Right lung (tissue), 5 donors: ENCODE results near the gene TMX2. TPM values are rescaled to one million over a fixed set of nuclear protein-coding genes. Genes with fewer than 3 reads are reported as not detected.

Source experiments
- polyA plus RNA-seq, 5 donors: library from polyadenylated mRNA; unstranded; fragments of 120-200 nt; gene quantifications; one replicate each; pipeline versions ENCODE4 v1.2.1 to v1.2.3, GENCODE V29; 2013; ENCODE audit warnings: inconsistent platforms in 1 of 5, low replicate concordance in 1 of 5; ENCODE audit not compliant: insufficient read length in 5 of 5, insufficient read depth in 1 of 5

TMX2 gene
- polyA plus RNA-seq, 5 donors = 94.4 to 98.6 (median 98.4) TPM

Other genes with a start within 250 kb of the TMX2 start
- 10 to 100 TPM; 11.6 to 18.5 (median 16.7) TPM for gene SLC43A1, start 196.9 kb upstream of the TMX2 start, polyA plus RNA-seq
- gene TIMM10, start 181.8 kb upstream of the TMX2 start, polyA plus RNA-seq = 10 to 100 TPM; 33.3 to 42.0 (median 39.0) TPM
- 1 to 10 TPM in 1 of 5 donors, under 1 TPM in 4; 0.48 to 9.2 (median 0.59) TPM for gene SMTNL1, start 175.0 kb upstream of the TMX2 start, polyA plus RNA-seq
- 10 to 100 TPM; 59.0 to 78.7 (median 60.9) TPM for gene UBE2L6, start 144.9 kb upstream of the TMX2 start, polyA plus RNA-seq
- gene SERPING1, start 114.9 kb upstream of the TMX2 start, polyA plus RNA-seq = 100 to 1,000 TPM; 172 to 210 (median 183) TPM
- gene YPEL4, start 62.7 kb upstream of the TMX2 start, polyA plus RNA-seq = 1 to 10 TPM; 4.2 to 8.0 (median 6.5) TPM
- gene CLP1, start 54.8 kb upstream of the TMX2 start, polyA plus RNA-seq = 10 to 100 TPM; 12.1 to 16.0 (median 12.8) TPM
- 10 to 100 TPM; 38.9 to 44.5 (median 39.2) TPM for gene ZDHHC5, start 44.5 kb upstream of the TMX2 start, polyA plus RNA-seq
- gene MED19, start 378 bp upstream of the TMX2 start, polyA plus RNA-seq = 10 to 100 TPM; 14.3 to 22.5 (median 17.5) TPM
- gene SELENOH, start 28.9 kb downstream of the TMX2 start, polyA plus RNA-seq = 100 to 1,000 TPM in 4 of 5 donors, 10 to 100 TPM in 1; 94.9 to 160 (median 119) TPM
- under 1 TPM; 0.24 to 0.48 (median 0.30) TPM for gene BTBD18, start 39.2 kb downstream of the TMX2 start, polyA plus RNA-seq
- gene CTNND1, start 49.2 kb downstream of the TMX2 start, polyA plus RNA-seq = 100 to 1,000 TPM; 207 to 286 (median 258) TPM